Stimulated activated CD4-positive, alpha-beta T cell treated with anti-CD3 and anti-CD28 coated beads, TNF-alpha, amount 100 ng/mL, for 1 hour (primary cell): Measurements from ENCODE around the gene ECE2.

Experiments used
- DNase-seq, 3 donors: peaks; one replicate each; pipeline ENCODE4 v3.0.0-alpha.2; 2020; ENCODE audit warnings: low read depth in 3 of 3, low spot score in 1 of 3

The ECE2 gene

DNA sequence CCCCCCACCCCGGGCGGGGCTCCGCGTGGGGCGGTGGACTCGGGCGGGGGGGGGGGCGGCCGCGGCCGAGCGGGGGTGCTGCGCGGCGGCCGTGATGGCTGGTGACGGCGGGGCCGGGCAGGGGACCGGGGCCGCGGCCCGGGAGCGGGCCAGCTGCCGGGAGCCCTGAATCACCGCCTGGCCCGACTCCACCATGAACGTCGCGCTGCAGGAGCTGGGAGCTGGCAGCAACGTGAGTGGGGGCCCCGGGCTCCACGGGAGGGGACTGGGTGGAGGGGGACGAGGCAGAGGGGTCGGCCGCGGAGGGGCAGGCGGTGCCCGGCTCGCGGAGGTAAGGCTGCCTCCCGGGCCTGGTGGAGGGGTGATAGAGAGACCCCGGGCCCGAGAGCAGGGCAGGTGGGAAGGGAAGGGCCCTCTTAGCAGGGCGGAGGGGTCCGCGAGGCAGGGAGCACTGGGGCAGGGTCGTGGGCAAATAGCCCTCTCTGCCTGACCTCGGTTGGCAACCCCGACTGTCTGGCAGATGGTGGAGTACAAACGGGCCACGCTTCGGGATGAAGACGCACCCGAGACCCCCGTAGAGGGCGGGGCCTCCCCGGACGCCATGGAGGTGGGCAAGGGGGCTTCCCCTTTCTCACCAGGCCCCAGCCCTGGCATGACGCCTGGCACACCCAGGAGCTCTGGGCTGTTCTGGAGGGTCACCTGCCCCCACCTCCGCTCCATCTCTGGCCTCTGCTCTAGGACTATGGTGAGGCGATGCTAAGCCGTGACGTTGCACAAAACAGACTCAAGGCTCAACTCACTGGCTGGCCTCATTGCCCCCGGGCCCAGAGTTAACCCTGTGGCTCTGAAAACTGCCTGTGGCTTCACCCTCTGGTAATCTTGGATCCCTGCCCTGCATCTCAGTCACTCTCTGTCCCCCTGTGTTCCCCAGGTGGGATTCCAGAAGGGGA is at the start of gene ECE2:
Gene ECE2, plus strand, starts transcription at position 62 of the 950 bp plus-strand sequence. Its CDS starts 132 bp downstream, at position 194.
- DNase-seq, result no peak

DNA sequence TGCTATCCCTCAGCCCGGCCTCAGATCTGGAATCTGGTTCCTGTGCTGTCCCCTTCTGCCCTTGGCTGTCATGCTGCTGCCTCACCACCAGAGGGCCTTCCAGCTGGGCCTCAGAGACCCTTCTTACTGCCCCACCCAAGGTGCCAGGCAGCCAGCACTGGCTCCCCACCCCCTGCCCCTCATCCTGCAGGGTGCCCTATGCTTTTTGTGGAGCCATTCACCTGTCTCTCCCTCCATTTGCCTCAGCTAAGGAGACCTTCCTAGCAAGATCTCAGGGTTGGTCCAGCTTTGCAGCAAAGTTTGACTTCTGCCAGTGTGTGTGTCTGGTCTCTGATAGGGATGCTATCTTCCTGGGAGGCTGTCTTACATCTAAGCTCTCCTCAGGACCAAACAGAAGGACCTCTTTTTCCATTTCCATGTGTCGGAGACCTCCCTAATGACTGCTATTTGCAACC is 48.3 kb upstream of the ECE2 start:
- peak; percentile 20 to 28 (median 25) for DNase-seq

DNA sequence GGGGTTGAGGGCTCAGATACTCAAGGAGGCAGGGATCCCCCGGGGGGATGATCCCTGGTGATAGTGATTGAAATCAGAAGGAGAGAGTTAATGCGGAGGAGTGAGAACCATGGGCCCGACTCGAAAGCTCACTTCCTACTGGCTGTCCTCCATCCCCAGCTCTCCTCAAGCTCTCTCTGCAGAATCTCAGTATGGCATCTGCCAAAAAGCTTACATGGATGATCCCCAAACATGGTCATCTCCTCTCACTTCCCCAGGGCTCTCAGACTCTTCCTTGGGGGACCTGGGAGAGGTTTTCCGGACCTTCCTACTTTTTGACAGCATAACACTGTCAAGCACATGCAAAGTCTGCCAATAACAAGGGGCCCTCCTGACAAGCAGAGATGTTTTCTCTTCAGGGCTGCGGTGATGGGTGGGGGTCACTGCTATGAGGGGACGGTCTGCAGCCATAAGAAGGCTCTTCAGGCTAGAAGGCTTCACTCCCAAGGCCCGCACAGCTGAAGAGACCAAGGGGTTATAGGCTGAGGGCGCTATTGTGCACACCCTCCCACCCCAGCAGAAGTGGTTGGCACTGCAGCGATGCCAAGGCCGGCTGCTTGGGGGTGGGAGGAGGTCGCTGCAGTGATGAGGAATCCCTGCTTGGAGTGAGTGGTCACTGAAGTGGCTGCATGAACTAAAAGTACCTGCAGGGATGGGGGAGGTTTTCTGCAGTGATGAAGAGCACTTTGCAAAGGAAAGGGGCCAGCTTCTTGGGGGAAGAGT is 47.3 kb upstream of the ECE2 start:
- no peak for DNase-seq

DNA sequence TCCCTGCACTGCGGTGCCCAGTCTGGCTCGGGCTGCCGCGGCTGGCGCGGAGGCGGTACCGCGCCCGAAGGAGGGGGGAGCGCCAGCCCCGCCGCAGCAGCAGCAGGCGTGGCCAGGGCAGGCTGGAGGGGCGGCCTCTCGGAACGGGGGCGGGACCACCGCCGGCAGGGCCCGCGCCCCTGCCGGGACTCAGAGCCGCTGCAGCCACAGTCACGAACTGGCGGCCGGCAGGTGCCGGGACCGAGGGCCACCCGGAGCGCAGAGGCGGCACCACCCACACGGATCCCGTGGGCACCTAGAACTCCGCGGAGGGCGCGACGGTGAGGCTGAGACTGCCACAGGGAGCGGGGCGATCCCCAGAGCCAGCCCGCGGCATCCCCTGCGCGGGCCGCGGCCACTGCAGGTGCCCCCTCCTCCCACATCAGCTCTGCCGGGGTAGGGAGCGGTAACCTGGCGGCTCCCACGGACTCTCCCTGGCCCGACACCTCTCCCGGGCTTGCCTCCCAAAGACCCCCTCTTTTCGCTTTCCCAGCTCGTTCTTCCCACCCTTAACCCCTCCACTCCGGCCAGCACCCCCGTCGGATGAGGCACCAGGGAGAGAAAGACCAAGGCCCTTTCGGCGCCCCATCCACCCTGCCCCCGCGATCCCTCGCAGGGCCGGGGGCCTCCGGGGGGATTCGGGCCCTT is 46.3 kb upstream of the ECE2 start, which contains the start of gene VWA5B2:
Gene VWA5B2, plus strand, starts transcription at position 192 of the 687 bp plus-strand sequence. CDS start 944 bp downstream, outside the sequence.
- DNase-seq, result peak; percentile 25 to 59 (median 51)

DNA sequence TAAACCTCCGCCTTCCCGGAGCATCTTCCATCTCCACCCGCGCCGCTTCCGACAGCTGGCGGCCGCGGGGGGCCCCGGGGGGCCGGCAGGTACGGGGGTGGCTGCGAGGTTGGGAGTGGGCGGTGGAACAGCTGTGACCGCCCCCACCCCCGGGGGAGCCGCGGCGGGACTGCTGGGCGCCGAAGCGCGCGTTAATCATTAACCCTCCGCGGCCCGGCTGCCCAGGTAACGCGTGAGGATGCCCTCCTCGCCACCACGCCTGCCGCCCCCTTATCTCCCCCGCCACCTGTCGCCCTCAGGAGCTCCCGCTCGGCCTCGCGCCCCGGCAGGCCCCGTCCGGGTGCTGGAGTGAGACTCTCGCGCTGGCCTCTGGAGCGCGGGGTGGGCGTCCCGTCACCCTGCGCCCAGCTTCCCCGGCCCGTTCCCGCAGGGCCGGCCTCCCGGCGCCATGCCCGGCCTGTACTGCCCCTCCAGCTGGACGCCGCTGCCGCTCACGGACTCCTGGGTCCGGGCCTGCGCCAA is 45.7 kb upstream of the ECE2 start:
- DNase-seq, result no peak

DNA sequence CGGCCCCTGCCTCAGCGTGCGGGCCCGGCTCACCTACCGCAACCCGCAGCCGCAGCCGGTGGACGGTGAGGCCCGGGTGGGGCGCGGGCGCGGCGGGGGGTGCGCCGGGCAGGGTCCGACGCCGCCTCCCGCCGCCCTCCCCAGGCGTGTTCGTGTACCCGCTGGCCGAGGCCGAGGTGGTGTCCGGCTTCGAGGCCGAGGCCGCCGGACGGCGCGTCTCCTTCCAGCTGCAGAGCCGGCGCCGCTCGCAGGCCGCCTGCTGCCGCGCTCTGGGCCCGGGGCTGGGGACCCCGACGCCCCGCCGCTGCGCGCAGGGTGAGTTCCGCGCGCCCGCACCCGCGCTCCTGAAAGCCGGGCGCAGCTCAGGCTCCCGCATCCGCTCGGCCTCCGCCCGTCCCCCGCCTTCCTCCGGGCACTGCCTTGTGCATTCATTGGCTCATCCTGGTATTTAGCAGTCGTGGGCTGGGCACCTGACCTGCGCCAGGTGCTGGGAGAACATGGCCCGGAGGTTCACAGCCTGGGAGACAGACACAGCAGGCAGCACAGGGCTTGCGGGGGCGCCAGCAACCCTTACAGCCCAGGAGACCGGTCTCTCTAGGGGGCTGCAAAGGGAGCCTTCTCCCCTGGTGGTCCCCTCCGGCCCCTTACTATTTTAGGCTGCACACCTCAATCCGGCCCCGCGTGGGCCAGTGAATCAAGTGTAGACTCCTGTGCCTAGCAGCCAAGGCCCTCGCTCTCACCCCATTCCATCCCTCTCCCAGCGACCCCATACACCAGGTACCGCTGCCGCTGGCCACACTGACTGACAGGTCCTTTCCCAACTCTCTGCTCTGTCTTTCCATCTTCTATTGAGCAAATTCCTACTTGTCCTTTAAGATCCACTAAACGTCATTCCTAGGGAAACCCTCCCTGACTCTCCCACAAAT is 45.0 kb upstream of the ECE2 start:
- DNase-seq, result no peak

DNA sequence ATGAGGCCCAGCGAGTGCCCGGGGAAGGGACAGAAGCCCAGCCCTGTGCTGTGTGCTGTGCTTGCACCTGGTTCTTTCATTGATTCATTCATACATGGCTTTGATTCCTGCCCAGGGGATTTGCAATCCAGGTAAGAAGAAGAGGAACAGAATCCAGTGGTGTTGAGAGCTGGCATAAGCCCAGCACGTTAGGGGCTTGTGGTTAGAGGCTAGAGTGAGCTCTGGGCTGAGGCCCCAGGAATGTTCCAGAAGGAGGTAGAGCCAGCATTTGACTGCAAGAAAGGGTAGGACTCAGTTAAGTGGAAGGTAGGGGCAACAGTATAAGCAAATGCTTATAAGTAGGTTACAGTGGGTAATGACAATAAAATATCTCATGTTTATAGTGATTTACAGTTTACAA is 44.2 kb upstream of the ECE2 start:
- DNase-seq, result no peak

DNA sequence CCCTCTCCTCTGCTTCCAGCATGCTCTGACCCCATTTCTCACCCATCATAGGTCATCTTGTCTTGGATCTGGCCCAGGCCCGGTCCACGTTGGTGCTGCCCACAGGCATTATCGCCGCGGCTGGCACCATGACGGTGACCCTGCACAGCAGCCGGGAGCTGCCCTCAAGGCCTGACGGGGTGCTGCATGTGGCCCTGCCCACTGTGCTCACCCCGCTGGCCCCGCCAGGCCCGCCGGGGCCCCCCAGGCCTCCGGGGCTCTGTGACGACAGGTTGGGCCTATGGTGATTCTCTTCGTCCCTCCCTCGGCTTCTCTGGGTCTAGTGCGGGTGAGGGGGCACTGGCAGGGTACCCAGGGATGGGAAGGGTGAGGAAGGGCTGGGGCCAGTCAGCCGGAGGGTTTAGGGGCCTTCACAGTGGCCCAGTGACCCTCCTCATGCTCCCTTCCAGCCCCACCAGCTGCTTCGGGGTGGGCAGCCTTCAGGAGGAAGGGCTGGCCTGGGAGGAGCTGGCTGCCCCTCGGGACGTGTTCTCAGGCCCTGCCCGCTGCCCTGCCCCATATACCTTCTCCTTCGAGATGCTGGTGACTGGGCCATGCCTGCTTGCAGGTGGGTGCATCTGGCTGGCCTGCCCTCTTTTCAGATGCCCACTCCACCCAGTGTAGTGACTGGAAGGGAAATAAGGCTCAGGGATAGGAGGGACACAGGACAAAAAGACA is 42.5 kb upstream of the ECE2 start:
- DNase-seq, result no peak

DNA sequence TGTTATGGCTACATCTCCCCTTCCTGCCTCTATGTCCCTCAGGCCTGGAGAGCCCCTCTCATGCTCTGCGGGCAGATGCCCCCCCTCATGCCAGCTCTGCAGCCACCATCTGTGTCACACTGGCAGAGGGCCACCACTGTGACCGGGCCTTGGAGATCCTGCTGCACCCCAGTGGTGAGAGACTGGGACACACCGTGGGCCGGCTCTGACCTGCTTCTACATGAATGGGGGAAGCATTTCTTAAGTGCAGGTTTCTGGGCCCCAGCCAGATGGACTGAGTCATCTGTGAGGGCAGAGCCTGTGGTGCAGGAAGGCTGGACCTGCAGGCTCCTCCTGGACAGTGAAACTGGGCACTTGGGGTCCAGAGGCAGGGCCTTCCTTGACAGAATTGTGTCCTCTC is 41.6 kb upstream of the ECE2 start:
- no peak for DNase-seq

DNA sequence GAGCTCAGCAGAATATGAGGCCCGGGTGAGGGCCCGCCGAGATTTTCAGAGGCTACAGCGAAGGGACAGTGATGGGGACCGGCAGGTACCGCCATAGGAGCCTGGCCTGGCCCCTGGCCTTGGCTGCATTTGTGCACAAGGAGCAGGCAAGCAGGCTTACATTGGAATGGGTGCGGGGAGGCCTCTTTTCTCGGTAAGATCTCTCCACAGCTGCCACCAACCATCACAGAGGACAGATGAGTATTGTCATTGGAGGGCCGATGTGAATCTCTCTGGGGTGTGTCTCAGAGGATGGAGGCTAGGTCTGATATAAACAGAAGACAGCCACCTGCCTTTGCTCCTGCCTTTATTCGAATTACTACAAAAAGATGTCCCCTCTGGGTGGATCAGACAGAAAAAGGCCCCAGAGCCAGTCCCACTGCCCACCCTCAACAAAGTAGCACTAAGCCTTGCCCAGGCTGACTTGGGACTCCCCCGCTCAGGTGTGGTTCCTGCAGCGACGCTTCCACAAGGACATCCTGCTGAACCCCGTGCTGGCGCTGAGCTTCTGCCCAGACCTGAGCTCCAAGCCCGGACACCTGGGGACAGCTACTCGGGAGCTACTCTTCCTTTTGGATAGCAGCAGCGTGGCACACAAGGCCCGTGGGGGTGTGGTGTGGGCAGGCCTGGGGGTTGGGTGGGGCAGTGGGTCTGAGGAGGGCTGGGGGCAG is 41.0 kb upstream of the ECE2 start:
- DNase-seq, result no peak

DNA sequence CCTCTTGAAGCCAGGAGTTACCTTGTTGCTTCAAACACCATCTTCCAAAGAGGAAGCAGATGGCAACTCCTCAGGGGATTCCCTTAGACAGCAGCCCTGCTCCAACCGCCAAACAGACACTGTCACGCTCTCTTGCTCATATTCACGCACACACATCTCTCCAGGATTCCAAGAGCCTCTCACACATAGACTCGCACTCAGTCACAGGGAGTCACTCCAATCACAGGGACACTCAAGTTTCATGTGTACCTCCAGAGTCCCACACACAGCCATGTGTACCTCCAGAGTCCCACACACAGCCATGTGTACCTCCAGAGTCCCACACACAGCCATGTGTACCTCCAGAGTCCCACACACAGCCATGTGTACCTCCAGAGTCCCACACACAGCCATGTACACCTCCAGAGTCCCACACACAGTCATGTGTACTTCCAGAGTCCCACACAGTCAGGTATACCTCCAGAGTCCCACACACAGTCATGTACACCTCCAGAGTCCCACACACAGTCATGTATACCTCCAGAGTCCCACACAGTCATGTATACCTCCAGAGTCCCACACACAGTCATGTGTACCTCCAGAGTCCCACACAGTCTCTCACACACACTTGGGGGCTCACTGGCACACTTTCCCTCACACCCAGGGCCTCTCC is 40.3 kb upstream of the ECE2 start:
- DNase-seq, result no peak

DNA sequence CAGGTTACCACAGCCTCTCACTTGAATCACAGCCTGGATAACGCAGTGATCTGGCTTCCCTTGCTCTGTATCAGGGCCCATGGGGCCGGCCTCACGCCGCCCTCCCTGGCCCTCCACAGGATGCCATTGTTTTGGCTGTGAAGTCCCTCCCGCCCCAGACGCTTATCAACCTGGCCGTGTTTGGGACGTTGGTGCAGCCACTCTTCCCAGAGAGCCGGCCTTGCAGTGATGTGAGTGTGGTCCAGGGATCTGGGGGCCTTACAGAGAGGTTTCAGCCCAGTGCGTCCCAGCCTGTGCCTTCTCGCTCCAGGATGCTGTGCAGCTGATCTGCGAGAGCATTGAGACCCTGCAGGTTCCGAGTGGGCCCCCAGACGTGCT is 39.8 kb upstream of the ECE2 start:
- DNase-seq, result no peak

DNA sequence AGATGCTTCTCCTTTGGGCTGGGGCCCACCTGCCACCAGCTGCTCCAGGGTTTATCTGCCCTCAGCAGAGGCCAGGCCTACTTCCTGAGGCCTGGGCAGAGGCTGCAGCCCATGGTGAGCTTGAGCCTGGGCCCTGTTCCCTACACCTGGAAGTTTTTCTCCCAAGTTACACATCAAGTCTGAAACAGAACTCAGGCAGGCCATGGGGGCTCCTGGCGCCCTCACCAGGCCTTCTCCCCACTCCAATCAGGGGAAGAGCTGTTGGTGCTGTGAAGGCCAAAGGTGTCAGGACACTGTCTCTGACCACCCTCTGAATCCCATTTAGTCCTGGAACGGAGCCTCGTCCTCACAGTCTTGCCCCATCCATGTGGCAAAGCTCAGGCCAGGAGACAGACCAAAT is 39.2 kb upstream of the ECE2 start:
- DNase-seq, result no peak

DNA sequence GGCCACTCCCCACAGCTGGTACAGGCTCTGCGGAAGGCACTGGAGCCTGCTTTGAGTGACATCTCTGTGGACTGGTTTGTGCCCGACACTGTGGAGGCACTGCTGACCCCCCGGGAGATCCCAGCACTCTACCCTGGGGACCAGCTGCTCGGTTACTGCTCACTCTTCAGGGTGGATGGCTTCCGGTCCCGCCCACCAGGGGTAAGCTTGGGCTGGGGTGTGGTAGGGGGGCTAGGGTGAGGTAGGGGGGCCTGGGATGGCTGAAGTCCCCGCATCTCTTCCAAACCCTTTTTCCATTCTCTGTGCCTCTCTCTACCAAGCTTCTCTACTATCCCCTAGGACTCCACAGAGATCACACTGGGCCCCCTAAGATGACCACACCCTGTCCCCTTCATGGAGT is 38.6 kb upstream of the ECE2 start:
- no peak for DNase-seq

DNA sequence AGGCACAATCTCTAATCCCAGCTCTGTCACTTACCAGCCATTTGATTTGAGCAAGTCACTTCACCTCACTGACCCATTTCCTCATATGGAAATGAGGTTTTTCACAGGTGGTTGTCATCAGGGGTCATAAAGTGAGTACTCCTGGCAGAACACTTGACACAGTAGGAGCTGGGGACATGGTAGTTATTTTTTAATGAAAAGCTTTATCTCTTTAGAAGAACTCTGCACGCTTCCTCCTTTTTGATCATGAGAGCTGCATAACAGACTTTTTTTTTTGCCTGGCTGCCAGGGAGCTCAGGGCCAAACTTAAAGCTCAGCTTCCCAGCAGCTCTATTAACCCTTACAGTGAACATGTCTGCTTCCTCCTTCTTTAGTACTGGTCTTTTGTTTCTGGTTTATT is 38.0 kb upstream of the ECE2 start:
- no peak for DNase-seq

DNA sequence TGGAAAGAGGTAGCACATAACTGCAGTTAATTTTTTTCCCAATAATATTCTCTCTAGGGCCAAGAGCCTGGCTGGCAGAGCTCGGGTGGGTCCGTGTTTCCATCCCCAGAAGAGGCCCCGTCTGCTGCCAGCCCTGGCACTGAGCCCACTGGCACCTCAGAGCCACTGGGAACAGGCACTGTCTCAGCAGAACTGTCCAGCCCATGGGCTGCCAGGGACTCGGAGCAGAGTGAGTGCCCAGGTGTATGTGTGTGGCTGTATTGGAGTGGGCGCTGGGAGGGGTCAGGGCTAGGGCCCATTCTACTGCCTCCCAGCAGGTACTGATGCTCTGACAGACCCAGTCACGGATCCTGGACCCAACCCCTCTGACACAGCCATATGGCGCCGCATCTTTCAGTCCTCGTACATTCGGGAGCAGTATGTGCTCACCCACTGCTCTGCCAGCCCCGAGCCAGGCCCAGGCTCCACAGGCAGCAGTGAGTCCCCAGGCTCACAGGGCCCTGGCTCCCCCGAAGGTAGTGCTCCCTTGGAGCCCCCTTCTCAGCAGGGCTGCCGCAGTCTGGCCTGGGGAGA is 37.5 kb upstream of the ECE2 start:
- DNase-seq, result no peak

DNA sequence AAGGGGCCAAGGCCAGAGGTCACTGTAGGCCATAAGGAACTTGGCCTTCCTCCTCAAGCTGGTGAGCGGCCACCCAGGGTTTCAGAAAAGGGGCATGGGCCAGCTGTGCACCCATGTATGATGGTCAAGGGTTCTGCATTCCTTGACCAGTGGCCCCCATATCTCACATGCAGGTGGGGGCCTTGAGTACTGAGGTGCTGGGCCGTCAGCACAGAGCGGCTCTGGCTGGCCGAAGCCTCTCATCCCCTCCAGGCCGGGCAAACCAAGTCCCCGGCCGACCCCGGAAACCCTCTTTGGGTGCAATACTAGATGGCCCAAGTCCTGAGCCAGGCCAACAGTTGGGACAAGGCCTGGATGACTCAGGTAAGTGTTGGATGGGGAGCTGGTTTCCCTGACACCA is 36.6 kb upstream of the ECE2 start:
- DNase-seq, result no peak

DNA sequence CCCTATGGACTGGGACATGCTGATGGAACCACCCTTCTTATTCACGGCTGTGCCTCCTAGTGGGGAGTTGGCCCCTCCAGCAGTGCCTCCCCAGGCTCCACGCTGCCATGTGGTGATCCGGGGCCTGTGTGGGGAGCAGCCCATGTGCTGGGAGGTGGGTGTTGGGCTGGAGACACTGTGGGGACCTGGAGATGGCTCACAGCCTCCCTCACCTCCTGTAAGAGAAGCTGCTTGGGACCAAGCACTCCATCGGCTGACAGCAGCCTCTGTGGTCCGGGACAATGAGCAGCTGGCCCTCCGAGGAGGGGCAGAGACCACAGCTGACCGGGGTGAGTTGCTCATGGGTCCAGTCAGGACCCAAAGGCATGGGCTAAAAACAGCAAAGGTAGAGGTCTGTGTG is 36.1 kb upstream of the ECE2 start:
- DNase-seq, result no peak
